HCT116 (cell line): Measurements from ENCODE around the gene CAMKMT.

ENCODE experiments used
- CEBPB ChIP-seq: IDR thresholded peaks from 2 replicates; pipeline ENCODE4 v1.6.1; 2012; ENCODE audit warnings: low read depth
- CTCF ChIP-seq, 3 experiments: fragments of 200-600 bp in 1 of 3; sonication (generic) in 1 of 3; IDR thresholded peaks in 2 of 3; conservative IDR thresholded peaks in 1 of 3; 2 replicates each; pipeline ENCODE4 v1.5.1; 2012 to 2017; ENCODE audit warnings: low read depth in 2 of 3, low read length in 2 of 3, antibody characterized with exemption in 1 of 3, borderline replicate concordance in 1 of 3, control low read depth in 1 of 3, mild to moderate bottlenecking in 1 of 3, mixed read lengths in 1 of 3, mixed run types in 1 of 3, moderate library complexity in 1 of 3; ENCODE audit not compliant: insufficient read depth in 1 of 3
- EGR1 ChIP-seq: IDR thresholded peaks from 2 replicates; pipeline ENCODE4 v1.6.1; 2012; ENCODE audit warnings: low read depth
- EZH2 ChIP-seq: fragments of 200-600 bp; sonication (generic); IDR thresholded peaks from 2 replicates; pipeline ENCODE4 v1.6.1; 2017; ENCODE audit warnings: antibody characterized with exemption, mixed run types
- EZH2phosphoT487 ChIP-seq: fragments of 200-600 bp; IDR thresholded peaks from 2 replicates; pipeline ENCODE4 v1.6.1; 2018; ENCODE audit warnings: antibody characterized with exemption, borderline replicate concordance
- JUND ChIP-seq: IDR thresholded peaks from 2 replicates; pipeline ENCODE4 v1.6.1; 2012
- MAX ChIP-seq: IDR thresholded peaks from 2 replicates; pipeline ENCODE4 v1.6.1; 2012
- POLR2A ChIP-seq: IDR thresholded peaks from 2 replicates; pipeline ENCODE4 v1.7.0; 2011; ENCODE audit warnings: borderline replicate concordance; ENCODE audit not compliant: insufficient read depth, insufficient read length; ENCODE audit errors: extremely low read depth
- POLR2AphosphoS5 ChIP-seq: IDR thresholded peaks from 2 replicates; pipeline ENCODE4 v1.6.1; 2011; ENCODE audit warnings: mild to moderate bottlenecking, low read depth, low read length, moderate library complexity
- SP1 ChIP-seq: IDR thresholded peaks from 2 replicates; pipeline ENCODE4 v1.6.1; 2012; ENCODE audit warnings: low read depth
- ZBTB33 ChIP-seq: IDR thresholded peaks from 2 replicates; pipeline ENCODE4 v1.6.1; 2011; ENCODE audit warnings: mild to moderate bottlenecking, low read length, moderate library complexity; ENCODE audit not compliant: insufficient replicate concordance; ENCODE audit errors: extremely low read depth
- ZNF274 ChIP-seq: fragments of 200-500 bp; sonication (Bioruptor generic); IDR thresholded peaks from 2 replicates; pipeline ENCODE4 v1.6.1; 2014; ENCODE audit warnings: mild to moderate bottlenecking, low read depth, low read length, inconsistent platforms
- TF ChIP-seq, protein P1 (sequence below): IDR thresholded peaks from 2 replicates; pipeline ENCODE4 v1.6.1; 2012; ENCODE audit warnings: low read depth

GRCh38 chr2:44763275-44763782 is 401.6 kb downstream of the CAMKMT start:
- no peak for TF ChIP-seq CTCF (IDR thresholded peaks at IDR 0.05 in 2 of 3, conservative IDR thresholded peaks at IDR 0.05 in 1 of 3; ENCODE audit: borderline replicate concordance in 1 of 3, insufficient read depth in 1 of 3, low read depth in 2 of 3, low read length in 2 of 3)
- TF ChIP-seq JUND: no peak
- no peak for TF ChIP-seq POLR2A
- TF ChIP-seq, protein P1, sequence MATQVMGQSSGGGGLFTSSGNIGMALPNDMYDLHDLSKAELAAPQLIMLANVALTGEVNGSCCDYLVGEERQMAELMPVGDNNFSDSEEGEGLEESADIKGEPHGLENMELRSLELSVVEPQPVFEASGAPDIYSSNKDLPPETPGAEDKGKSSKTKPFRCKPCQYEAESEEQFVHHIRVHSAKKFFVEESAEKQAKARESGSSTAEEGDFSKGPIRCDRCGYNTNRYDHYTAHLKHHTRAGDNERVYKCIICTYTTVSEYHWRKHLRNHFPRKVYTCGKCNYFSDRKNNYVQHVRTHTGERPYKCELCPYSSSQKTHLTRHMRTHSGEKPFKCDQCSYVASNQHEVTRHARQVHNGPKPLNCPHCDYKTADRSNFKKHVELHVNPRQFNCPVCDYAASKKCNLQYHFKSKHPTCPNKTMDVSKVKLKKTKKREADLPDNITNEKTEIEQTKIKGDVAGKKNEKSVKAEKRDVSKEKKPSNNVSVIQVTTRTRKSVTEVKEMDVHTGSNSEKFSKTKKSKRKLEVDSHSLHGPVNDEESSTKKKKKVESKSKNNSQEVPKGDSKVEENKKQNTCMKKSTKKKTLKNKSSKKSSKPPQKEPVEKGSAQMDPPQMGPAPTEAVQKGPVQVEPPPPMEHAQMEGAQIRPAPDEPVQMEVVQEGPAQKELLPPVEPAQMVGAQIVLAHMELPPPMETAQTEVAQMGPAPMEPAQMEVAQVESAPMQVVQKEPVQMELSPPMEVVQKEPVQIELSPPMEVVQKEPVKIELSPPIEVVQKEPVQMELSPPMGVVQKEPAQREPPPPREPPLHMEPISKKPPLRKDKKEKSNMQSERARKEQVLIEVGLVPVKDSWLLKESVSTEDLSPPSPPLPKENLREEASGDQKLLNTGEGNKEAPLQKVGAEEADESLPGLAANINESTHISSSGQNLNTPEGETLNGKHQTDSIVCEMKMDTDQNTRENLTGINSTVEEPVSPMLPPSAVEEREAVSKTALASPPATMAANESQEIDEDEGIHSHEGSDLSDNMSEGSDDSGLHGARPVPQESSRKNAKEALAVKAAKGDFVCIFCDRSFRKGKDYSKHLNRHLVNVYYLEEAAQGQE: no peak
- no peak for TF ChIP-seq MAX
- no peak for TF ChIP-seq EZH2
- TF ChIP-seq POLR2AphosphoS5: no peak
- TF ChIP-seq EZH2phosphoT487: no peak
- no peak for TF ChIP-seq EGR1
- no peak for TF ChIP-seq SP1
- no peak for TF ChIP-seq ZBTB33
- TF ChIP-seq CEBPB: no peak
- TF ChIP-seq ZNF274: no peak
